GM18868 (cell line): ENCODE results near the gene SLITRK2.

ENCODE experiments used
- ATAC-seq: cut with Tn5 transposase; IDR thresholded peaks from one replicate; pipeline ENCODE4 v1.9.1; 2021; ENCODE audit warnings: mild to moderate bottlenecking, moderate library complexity; ENCODE audit not compliant: unreplicated experiment

SLITRK2 gene

DNA sequence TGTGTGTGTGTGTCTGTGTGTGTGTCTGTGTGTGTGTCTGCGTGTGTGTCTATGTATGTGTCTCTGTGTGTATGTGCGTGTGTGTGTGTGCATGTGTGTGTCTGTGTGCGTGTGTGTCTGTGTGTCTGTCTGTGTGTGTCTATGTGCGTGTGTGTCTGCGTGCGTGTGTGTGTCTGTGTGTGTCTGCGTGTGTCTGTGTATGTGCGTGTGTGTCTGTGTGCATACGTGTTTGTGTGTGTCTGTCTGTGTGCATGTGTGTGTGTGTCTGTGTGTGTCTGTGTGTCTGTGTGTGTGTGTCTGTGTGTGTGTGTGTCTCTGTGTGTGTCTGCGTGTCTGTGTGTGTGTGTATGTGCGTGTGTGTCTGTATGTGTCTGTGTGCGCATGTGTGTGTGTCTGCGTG lies 35.6 kb downstream of the SLITRK2 start:
- ATAC-seq = no peak

DNA sequence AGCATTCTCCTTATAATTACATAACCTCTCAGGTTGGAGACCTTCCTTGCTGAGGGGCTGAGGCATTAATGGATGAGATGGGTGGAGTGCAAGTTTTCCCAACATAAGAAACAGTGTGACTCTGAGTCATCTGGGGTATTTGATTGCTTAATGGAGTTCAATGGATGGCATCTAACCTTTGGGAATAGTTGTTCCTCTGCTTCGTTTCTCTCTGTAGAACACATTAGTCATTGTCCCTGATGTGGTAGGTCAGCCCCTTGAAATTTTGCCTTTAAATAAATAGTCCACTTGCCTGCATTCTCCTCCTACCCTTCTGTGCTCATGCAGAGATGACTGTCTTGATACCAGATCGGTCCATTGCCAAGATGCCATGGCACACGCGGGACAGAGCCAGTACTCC lies 38.6 kb downstream of the SLITRK2 start:
- ATAC-seq = no peak

GRCh38 chrX:145861818-145862217 lies 44.2 kb downstream of the SLITRK2 start:
- no peak for ATAC-seq

DNA sequence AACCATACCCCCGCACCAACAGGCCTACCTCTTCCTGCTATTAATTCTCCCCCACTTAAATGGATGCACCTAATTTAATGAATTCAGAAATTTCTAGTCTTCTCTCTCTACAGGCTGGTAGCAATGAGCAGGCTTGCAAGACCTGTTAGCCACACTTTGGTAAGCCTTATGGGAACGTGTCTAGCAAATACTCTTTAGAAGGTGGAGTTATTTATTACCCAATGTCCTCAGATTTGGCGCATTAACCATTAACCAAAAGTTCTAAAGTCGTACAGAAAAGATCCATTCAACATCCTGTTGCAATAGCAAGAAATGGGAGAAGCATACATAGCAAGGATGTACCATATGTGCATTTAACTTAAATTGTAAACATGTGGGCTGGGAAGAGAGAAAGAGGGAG lies 47.5 kb downstream of the SLITRK2 start:
- no peak for ATAC-seq
